NB4 (cell line): ENCODE data around the gene HACL1.

Source experiments
- DNase-seq: peaks from one replicate; pipeline ENCODE4 v3.0.0; 2010; ENCODE audit warnings: low read depth
- H3K4me3 ChIP-seq: one replicate; pipeline ENCODE4 v1.5.1; 2011; ENCODE audit warnings: mild to moderate bottlenecking, low read depth, low read length, moderate library complexity
- MYC ChIP-seq: IDR thresholded peaks from 2 replicates; pipeline ENCODE4 v1.6.1; 2011; ENCODE audit warnings: low read depth, low read length
- POLR2A ChIP-seq: IDR thresholded peaks from 2 replicates; pipeline ENCODE4 v1.6.1; 2011; ENCODE audit warnings: mild to moderate bottlenecking; ENCODE audit not compliant: insufficient read length; ENCODE audit errors: extremely low read depth
- TF ChIP-seq, protein P1 (sequence below): IDR thresholded peaks from 2 replicates; pipeline ENCODE4 v1.6.1; 2011; ENCODE audit warnings: low read depth, low read length
- TF ChIP-seq, protein P2 (sequence below): IDR thresholded peaks from one replicate; pipeline ENCODE4 v1.5.1; 2012; ENCODE audit warnings: low read depth, low read length

The HACL1 gene

DNA sequence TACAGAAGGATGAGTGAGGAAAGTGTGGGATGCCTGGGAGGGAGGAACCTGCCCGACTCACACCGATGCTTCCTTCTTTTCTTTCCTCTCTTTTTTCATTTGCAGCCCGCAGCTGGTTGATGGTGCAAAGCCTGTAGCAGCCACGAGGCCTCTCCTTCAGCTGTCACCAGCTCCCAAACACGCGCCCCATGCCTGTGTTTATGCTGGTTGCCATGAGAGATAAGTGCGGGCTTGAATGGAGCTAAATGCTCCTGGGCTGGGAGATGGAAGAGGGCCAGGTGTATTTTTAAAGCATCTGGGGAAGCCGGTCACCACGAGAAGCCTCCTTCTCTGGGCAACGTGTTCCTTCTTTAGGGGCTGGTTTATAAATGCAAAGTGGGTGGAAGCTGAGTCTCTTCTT, 89.2 kb downstream of the HACL1 start:
- TF ChIP-seq, protein P1, sequence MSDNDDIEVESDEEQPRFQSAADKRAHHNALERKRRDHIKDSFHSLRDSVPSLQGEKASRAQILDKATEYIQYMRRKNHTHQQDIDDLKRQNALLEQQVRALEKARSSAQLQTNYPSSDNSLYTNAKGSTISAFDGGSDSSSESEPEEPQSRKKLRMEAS = no peak
- TF ChIP-seq POLR2A (no peak), MYC (no peak)
- TF ChIP-seq, protein P2, sequence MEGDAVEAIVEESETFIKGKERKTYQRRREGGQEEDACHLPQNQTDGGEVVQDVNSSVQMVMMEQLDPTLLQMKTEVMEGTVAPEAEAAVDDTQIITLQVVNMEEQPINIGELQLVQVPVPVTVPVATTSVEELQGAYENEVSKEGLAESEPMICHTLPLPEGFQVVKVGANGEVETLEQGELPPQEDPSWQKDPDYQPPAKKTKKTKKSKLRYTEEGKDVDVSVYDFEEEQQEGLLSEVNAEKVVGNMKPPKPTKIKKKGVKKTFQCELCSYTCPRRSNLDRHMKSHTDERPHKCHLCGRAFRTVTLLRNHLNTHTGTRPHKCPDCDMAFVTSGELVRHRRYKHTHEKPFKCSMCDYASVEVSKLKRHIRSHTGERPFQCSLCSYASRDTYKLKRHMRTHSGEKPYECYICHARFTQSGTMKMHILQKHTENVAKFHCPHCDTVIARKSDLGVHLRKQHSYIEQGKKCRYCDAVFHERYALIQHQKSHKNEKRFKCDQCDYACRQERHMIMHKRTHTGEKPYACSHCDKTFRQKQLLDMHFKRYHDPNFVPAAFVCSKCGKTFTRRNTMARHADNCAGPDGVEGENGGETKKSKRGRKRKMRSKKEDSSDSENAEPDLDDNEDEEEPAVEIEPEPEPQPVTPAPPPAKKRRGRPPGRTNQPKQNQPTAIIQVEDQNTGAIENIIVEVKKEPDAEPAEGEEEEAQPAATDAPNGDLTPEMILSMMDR = no peak
- DNase-seq = no peak
- no peak overlapping the region for H3K4me3 ChIP-seq

DNA sequence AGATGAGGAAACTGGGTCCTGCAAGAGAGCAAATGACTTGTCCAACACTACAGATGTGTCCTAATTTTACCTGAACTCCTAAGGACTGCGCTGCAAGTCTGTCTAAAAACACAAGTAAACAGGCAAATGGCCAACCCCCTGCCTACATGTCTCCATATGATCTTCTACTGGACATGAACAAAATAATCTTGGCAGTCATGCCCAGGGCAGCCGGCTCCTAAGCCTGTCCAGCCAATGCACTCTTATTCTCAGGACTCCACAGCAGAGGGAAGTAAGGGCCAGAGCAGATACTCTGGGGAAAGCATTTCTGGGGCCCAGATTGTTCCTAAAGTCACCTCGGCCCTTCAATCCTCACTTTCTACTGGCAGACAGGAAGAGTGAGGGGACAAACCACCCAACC, 90.2 kb downstream of the HACL1 start:
- H3K4me3 ChIP-seq = no peak overlapping the region
- no peak for DNase-seq
- TF ChIP-seq, protein P1 = no peak
- TF ChIP-seq, protein P2 = no peak
- TF ChIP-seq MYC (no peak), POLR2A (no peak)
